HG03060 (cell line): ENCODE measurements around the gene ADH1B.
"Not testable (repeated sequence)": the region's sequence is repeated elsewhere in the genome, so short reads cannot be mapped to it uniquely, and the experiment has no call there.

Experiments
- ATAC-seq: cut with Tn5 transposase; IDR thresholded peaks from one replicate; pipeline ENCODE4 v1.9.1; 2021; ENCODE audit warnings: low read depth, moderate number of reproducible peaks; ENCODE audit not compliant: unreplicated experiment

The ADH1B gene

GRCh38 chr4:99324979-99325378, 3.8 kb upstream of the ADH1B start:
- no peak for ATAC-seq

DNA sequence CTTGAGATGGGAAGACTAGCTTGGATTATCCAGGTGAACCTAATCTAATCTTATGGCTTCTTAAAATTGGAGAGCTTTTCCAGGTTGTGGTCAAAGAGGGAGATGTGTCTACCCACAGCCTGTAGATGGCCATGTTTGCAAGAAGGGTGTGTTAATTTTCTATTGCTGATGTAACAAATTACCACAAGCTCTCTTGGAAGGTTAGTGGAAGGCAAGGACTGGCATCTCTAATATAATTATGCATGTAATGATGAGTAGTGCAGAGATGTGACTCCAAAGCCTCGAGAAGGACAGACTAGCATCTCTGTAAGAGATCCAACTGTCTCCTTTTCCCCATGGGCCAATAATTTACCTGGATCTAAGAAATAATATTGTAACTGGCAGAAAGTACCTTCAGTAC, 3.2 kb upstream of the ADH1B start:
- no peak for ATAC-seq

DNA sequence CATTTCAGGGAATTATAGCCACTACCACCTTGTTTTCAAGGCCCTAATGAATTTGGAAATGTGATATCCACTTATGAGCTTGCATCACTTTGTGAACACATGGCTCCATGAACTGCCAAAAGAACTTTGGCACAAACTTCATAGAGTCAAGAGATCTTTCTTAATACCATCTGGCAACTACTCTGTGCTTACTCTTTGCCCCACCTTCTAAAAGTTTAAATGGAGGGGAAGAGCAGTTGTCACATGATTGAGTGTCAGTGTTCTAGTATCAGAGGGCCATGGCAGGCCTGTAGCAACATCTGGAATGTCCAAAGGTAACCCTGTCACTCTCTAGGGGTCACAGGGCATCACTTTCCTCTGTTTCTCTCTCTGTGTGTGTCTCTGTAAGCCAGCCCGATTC, 2.6 kb upstream of the ADH1B start:
- no peak for ATAC-seq

DNA sequence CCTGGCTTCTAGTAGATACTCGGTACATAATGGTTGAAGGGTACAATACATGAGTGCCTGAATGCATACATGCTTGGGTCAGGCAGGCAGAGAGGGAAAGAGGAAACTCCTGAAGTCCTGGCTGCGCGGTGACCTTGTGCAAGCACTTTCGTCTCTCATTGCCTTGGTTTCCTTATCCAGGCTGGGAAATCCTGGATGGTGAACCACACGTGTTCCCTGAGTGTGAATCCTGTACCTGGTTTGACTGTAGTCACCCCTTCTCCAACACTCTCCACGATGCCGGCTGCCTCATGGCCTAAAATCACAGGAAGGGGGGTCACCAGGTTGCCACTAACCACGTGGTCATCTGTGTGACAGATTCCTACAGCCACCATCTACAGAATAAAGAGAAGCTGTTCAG, 3.4 kb downstream of the ADH1B start:
- ATAC-seq = not testable (repeated sequence)

DNA sequence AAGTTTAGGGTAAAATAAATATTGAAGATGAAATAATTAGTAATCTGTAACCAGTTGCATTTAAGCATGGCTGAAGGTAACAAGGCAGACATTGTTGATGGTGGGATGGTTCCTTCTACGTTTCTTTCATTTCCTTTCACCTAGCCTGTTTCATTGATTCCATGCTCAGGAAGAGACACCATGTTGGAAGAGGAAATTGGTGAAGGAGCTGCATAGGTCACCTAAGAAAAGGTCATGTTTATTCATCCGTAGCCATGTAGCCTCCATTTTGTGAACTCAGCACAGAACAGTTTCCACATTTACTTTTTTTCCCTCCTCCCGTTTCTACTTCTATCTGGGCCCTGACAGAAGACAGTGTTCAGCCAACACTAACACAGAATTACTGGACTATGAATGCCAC, 3.8 kb downstream of the ADH1B start:
- ATAC-seq = no peak

GRCh38 chr4:99315839-99316238, 5.4 kb downstream of the ADH1B start:
- ATAC-seq = no peak

DNA sequence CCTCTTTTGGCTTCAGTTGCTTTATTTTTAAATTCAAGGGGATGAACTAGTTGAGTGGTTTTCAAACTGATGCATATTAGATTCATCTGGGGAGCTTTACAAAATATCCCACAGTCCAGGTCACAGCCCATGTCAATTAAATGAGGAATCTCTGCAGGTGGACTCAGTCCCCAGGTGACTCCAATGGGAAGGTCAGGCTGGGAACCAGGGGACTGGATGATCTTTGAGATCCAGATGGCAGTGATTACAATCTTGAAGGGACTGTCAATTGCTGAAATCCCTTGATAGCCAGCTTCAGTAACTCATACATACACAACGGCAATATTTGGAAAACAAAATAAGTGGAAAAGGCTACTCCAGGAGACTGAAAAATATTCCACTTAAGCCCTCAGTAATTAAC, 7.0 kb downstream of the ADH1B start:
- no peak for ATAC-seq

- no peak for ATAC-seq
Measured at GRCh38 chr4:99310389-99310788, 10.8 kb downstream of the ADH1B start.

DNA sequence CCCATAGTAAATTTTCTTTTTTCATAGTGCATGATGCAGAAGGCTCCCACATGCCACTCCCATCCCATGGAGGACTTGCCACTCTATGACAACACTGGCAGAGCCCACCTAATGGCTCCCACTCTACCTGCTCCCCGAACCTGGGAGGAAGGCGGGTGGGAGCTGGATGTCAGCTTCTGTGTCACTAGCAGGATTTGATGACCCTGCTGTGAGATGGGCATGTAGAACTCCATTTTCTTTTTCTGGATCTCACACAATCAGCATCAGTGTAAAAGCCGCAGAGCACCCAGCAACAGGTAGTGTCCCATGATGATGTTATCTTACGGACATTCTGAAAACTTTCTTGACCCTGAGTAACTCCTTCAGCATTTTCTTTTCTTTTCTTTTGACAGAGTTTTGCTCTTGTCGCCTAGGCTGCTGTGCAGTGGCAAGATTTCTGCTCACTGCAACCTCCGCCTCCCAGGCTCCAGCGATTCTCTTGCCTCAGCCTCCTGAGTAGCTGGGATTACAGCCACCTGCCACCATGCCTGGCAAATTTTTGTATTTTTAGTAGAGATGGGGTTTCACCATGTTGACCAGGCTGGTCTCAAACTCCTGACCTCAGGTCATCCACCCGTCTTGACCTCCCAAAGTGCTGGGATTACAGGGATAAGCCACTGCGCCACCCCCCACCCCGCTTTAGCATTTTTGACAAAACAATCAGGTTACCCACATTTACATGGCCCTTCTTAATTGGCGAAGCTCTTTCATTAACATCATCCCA, 15.4 kb downstream of the ADH1B start:
- no peak for ATAC-seq

DNA sequence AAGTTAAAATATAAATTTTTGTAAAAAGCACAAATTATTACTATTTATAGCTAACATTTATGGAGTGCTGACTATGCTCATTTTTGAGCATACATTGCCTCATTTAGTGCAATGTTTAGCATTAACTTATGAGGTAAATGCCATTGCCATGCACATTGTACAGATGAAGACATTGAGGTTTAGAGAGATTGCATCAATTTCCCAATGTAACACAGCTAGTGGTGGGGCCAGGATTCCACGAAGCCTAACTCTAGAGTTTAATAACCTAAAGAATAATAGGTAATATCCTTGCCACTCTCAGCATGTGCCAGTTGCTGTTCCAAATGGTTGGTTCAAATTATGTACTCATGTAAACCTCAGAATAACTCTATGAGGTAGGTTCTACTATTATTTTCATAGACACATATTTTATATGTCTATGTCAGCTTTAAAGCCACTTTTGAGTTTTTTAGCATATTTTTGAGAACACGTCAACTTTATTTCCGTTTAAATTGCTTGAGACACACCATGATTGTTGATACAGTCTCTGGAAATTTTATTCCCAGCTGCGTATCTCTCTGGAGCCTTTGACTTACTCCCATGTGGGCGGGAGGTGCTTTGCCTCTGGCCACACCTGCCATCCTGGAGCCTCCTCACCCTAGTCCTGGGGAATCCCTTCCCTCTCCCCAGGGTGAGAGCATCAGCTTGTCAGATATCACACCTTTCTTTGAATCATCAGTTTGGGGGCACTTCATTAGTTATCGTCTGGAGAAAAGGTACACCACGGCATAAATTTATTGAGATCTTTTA, 19.6 kb downstream of the ADH1B start:
- no peak for ATAC-seq

- no peak for ATAC-seq
Measured at GRCh38 chr4:99300934-99301333, 20.3 kb downstream of the ADH1B start.

GRCh38 chr4:99293357-99293756, 27.8 kb downstream of the ADH1B start:
- no peak for ATAC-seq

DNA sequence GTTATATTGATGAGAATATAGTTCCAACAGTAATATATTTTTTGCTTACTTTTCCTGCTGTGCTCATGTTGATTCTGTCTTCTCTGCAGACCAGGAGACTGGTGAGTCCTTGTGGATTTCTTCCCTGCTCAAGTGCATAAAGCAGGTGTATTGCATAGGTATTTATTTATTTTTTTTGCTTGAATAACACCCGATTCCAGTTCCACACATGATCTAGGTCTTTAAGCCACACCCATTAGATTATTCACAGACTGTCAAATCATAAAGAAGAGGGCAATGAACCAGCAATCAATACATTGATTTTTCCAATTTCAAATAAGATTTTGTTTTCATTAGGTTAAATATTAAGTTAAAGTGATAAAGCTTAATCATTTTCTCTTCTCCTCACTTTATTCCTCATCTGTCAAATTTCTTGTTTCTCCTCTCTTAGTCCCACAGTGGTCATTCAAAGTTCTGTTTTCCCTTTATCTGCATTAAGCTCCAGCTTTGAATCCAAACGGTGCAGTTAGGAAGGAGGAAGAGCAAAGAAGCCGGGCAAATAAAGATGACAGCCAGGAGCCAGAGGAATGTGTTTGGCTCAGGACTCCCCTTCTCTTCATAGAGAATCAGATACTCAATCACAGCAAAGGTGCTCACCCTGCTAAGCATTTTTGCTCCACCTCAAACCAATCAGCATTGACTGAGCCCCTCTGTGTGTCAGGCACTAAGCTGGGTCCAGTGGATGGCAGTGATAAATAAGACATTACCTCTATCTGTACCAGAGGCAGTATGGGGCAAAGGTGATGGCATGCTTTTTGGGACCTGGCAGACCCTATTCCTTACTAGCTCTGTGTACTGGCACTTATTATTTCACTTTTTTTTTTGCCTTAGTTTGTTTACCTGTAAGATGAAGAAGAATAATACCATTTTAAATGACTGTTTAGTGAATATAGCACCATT, 30.1 kb downstream of the ADH1B start, which contains the start of gene ADH1A:
Gene ADH1A, minus strand, starts transcription at position 138 of the 939 bp plus-strand sequence. Its CDS starts 71 bp downstream, at position 67.
- ATAC-seq = no peak

DNA sequence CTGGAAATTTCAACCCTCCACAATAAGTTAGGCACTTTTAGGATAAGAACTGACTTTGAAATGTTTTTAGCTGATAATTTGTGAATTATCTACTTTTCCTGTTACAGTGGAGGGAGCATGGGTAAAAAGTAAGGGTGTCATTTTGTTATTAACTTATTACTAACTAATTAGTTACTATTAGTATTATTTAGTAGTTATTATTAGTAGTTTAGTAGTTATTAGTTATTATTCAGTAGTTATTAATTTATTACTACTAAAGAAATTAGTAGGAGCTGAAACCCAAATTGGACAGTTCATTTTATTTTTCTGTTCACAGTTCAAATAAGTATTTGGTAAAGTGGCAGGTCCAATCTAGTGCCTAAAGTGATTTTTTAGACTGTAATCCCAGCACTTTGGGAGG, 35.8 kb downstream of the ADH1B start:
- no peak for ATAC-seq

DNA sequence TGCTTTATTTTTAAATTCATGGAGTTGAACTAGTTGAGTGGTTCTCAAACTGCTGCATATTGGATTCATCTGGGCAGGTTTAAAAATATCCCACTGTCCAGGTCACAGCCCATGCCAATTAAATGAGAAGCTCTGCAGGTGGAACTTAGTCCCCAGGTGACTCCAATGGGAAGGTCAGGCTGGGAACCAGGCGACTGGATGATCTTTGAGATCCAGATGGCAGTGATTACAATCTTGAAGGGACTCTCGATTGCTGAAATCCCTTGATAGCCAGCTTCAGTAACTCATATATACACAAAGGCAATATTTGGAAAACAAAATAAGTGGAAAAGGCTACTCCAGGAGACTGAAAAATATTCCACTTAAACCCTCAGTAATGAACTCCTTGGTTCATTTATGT, 38.5 kb downstream of the ADH1B start:
- ATAC-seq = no peak

DNA sequence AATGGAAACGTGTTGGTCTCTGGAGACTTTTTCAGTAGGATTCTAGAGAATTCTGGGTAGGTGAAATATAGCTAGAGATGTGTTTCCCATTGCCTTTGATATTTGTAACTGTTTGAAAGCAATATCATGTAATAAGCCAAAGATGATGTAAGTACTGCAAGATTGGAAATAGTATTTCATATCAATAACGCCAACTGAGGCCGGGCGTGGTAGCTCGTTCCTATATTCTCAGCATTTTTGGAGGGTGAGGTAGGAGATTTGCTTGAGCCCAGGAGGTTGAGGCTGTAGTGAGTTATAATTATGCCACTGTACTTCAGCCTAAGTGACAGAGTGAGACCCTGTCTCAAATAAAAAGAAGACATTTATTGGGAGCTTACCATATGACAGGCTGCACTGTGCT, 39.9 kb downstream of the ADH1B start:
- ATAC-seq = no peak

DNA sequence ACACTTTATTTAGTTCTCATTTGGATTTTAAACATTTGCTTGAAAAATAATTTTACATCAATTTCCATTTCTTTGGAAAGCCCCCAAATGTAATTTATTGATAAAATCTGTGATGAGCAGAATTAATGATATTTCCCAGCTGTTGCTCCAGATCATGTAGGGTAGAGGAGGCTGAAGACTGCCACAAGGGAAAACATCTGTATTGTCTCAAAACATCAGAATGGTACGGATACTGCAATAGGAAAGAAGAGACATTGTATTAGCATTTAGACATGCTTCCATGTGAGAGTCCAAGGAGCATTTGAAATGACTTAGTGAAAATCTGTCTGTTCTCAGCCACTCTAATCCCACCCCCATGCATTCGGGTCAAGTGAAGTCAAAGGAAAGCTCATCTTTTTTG, 44.8 kb downstream of the ADH1B start:
- ATAC-seq = no peak

- ATAC-seq = no peak
Measured at GRCh38 chr4:99275885-99276284, 45.3 kb downstream of the ADH1B start.

DNA sequence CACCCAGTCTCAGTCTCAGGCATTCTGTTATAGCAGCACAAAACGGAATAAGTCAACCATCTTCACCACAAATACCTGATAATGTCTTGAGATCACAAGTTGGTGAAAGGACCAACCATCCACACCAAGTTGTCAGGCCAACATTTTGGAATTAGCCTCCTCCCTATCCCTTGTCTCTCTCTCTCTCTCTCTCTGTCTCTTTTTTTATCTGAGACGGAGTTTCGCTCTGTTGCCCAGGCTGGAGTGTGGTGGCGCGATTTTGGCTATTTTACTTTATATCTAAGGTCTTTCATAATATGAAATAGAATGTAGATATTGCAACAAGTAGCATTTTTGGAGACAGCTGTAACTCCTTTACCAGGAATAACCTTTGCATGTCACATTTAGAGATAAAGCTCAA, 46.2 kb downstream of the ADH1B start:
- no peak for ATAC-seq

DNA sequence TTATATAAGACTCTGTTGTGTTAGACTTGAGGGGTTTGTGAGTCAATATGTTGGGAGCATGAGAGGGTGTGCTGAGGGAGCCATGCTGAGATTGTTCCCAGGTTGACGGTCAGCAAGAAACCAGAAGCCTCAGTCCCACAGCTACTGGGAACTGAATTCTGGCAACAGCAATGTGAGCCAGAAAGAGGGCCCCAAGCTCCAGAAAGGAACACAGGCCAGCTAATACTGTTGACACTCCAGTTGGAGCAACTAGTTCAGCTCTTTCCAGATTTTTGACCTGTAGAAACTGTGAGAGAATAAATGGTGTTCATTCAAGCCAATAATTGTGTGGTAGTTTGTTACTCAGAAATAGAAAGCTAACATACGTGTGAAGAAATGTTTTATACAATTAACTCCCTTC, 47.5 kb downstream of the ADH1B start:
- ATAC-seq = no peak

GRCh38 chr4:99264927-99265326, 56.3 kb downstream of the ADH1B start:
- no peak for ATAC-seq
